Activated CD8-positive, alpha-beta T cell treated with anti-CD3 and anti-CD28 coated beads, Interleukin-2, amount 10 ng/mL, durations not matched to agents 7 days and 5 days (primary cell): Measurements from ENCODE around the gene ANP32E. TPM values are rescaled to one million over a fixed set of nuclear protein-coding genes. Genes with fewer than 3 reads are reported as not detected.

Experiments
- ATAC-seq: fragments of 150-1000 bp; cut with Tn5 transposase; one replicate; pipeline ENCODE4 v1.10.0; 2021; ENCODE audit warnings: moderate library complexity
- CTCF ChIA-PET: fragments of 350-600 bp; sonication (Branson Sonifier 250); formaldehyde crosslinking; loops from one replicate; lab custom pipeline; 2021; ENCODE audit warnings: antibody characterized with exemption; lab: Charles Lee
- POLR2A ChIA-PET: fragments of 350-600 bp; sonication (Branson Sonifier 250); formaldehyde crosslinking; loops from one replicate; lab custom pipeline; 2021; ENCODE audit warnings: antibody characterized with exemption; lab: Charles Lee
- DNase-seq: peaks from one replicate; pipeline ENCODE4 v3.0.0-alpha.2; 2020
- H3K27ac Mint-ChIP-seq: one replicate; pipeline ENCODE4 v1.8.0; 2021; ENCODE audit warnings: mild to moderate bottlenecking, mixed read lengths
- H3K27me3 Mint-ChIP-seq: one replicate; pipeline ENCODE4 v1.8.0; 2021; ENCODE audit warnings: low read depth, mixed read lengths
- H3K36me3 Mint-ChIP-seq: one replicate; pipeline ENCODE4 v1.8.0; 2021; ENCODE audit warnings: low read depth, mixed read lengths
- H3K4me1 Mint-ChIP-seq: one replicate; pipeline ENCODE4 v1.8.0; 2021; ENCODE audit warnings: low read depth, mixed read lengths
- H3K4me3 Mint-ChIP-seq: one replicate; pipeline ENCODE4 v1.8.0; 2021; ENCODE audit warnings: mild to moderate bottlenecking, mixed read lengths
- H3K9me3 Mint-ChIP-seq: one replicate; pipeline ENCODE4 v1.8.0; 2022; ENCODE audit warnings: mixed read lengths; ENCODE audit not compliant: insufficient read depth
- total RNA-seq, 2 experiments: library from RNA; stranded (reverse); gene quantifications; one replicate each; pipeline ENCODE4 v1.2.3, GENCODE V29; 2021

Gene ANP32E
- total RNA-seq, 2 experiments from 2014 or later: 155 to 161 TPM

GRCh38 chr1:150268705-150269403 lies 32.9 kb upstream of the ANP32E start, which contains the start of gene APH1A:
Gene APH1A, minus strand, starts transcription at chr1:150269016. Its CDS starts 206 bp downstream, at chr1:150268810.
- peak; percentile 96 for ATAC-seq
- Mint-ChIP-seq H3K4me1 (peaks cover 40% of the 10 kb centered on the region), H3K27ac (peak within 1 kb of the TSS; percentile 98), H3K9me3 (no peaks in the 10 kb centered on the region), H3K4me3 (peak within 1 kb of the TSS; percentile 99), H3K27me3 (no peaks in the 10 kb centered on the region), H3K36me3 (peaks cover 43% of the 10 kb centered on the region)
- ChIA-PET CTCF (interaction anchor here (0.6 to 4.2 kb wide), 6 partner anchors 9 to 360 kb away, joined by 3 to 28 read pairs (median 4); partner anchors contain the start of genes CA14 and ENSA), POLR2A (interaction anchor here (0.6 to 2.2 kb wide), 12 partner anchors 10 to 737 kb away, joined by 3 to 8 read pairs (median 4); partner anchors contain the start of genes ANP32E, CIART, ENSA and RPRD2)
- peak; percentile 97 for DNase-seq

GRCh38 chr1:150268340-150268704 lies 32.4 kb upstream of the ANP32E start:
- peak; percentile 58 for DNase-seq
- ATAC-seq: peak; percentile 64
- Mint-ChIP-seq H3K9me3 (no peaks in the 10 kb centered on the region), H3K4me3 (peak overlapping the region; percentile 99), H3K4me1 (peaks cover 40% of the 10 kb centered on the region), H3K36me3 (peaks cover 43% of the 10 kb centered on the region), H3K27me3 (no peaks in the 10 kb centered on the region), H3K27ac (peak overlapping the region; percentile 98)
- CTCF ChIA-PET: interaction anchor here (1.5 to 4.2 kb wide), 3 partner anchors 10 to 13 kb away, joined by 5 to 28 read pairs (median 14); partner anchors contain the start of gene CA14
- POLR2A ChIA-PET: interaction anchor here (1.2 to 2.2 kb wide), 6 partner anchors 10 to 382 kb away, joined by 4 to 8 read pairs (median 7); partner anchors contain the start of genes CIART and ENSA

GRCh38 chr1:150267896-150268295 lies 32.0 kb upstream of the ANP32E start:
- H3K36me3 Mint-ChIP-seq: peaks cover 43% of the 10 kb centered on the region
- peak overlapping the region; percentile 98 for H3K27ac Mint-ChIP-seq
- H3K9me3 Mint-ChIP-seq: no peaks in the 10 kb centered on the region
- H3K27me3 Mint-ChIP-seq: no peaks in the 10 kb centered on the region
- CTCF ChIA-PET: interaction anchor here (4.2 kb wide), 1 partner anchor 12 kb away, joined by 28 read pairs; the partner anchor contains the start of gene CA14
- POLR2A ChIA-PET: no interaction called here
- no peak for ATAC-seq
- H3K4me1 Mint-ChIP-seq: peaks cover 41% of the 10 kb centered on the region
- no peak for DNase-seq
- peak overlapping the region; percentile 99 for H3K4me3 Mint-ChIP-seq

GRCh38 chr1:150263549-150263948 lies 27.6 kb upstream of the ANP32E start:
- POLR2A ChIA-PET: interaction anchor here (1.0 to 1.6 kb wide), 2 partner anchors 9 to 27 kb away, joined by 3 to 4 read pairs; partner anchors contain the start of gene C1orf54

GRCh38 chr1:150262388-150263320 lies 26.7 kb upstream of the ANP32E start:
- DNase-seq (no peak), ATAC-seq (no peak)
- peaks cover 33% of the 10 kb centered on the region for H3K36me3 Mint-ChIP-seq
- H3K27me3 Mint-ChIP-seq: peaks cover 27% of the 10 kb centered on the region
- H3K27ac Mint-ChIP-seq: peak overlapping the region; percentile 13
- CTCF ChIA-PET: interaction anchor here (1.3 to 2.4 kb wide), 2 partner anchors 19 to 270 kb away, joined by 3 to 9 read pairs; no protein-coding TSS in a partner anchor
- no peak overlapping the region for H3K4me3 Mint-ChIP-seq
- H3K4me1 Mint-ChIP-seq: peaks cover 25% of the 10 kb centered on the region
- POLR2A ChIA-PET: interaction anchor here (0.6 to 1.6 kb wide), 3 partner anchors 10 to 250 kb away, joined by 3 to 4 read pairs (median 4); partner anchors contain the start of gene C1orf54
- no peaks in the 10 kb centered on the region for H3K9me3 Mint-ChIP-seq

More at GRCh38 chr1:150263549-150263948, 27.6 kb upstream of the ANP32E start:
- H3K4me1 Mint-ChIP-seq: peaks cover 29% of the 10 kb centered on the region
- ATAC-seq (no peak), DNase-seq (no peak)
- H3K27me3 Mint-ChIP-seq: peaks cover 20% of the 10 kb centered on the region
- peaks cover 39% of the 10 kb centered on the region for H3K36me3 Mint-ChIP-seq
- CTCF ChIA-PET: interaction anchor here (2.4 kb wide), 1 partner anchor 18 kb away, joined by 9 read pairs; no protein-coding TSS in a partner anchor
- no peaks in the 10 kb centered on the region for H3K9me3 Mint-ChIP-seq
- H3K27ac Mint-ChIP-seq: no peak overlapping the region
- H3K4me3 Mint-ChIP-seq: no peak overlapping the region

- Mint-ChIP-seq H3K27ac (no peak overlapping the region), H3K9me3 (no peaks in the 10 kb centered on the region), H3K27me3 (peaks cover 40% of the 10 kb centered on the region), H3K4me3 (no peak overlapping the region), H3K4me1 (peaks cover 25% of the 10 kb centered on the region), H3K36me3 (peaks cover 20% of the 10 kb centered on the region)
- CTCF ChIA-PET: interaction anchor here (1.3 to 2.4 kb wide), 2 partner anchors 20 to 271 kb away, joined by 3 to 9 read pairs; no protein-coding TSS in a partner anchor
- DNase-seq (no peak), ATAC-seq (no peak)
- POLR2A ChIA-PET: interaction anchor here (0.6 kb wide), 1 partner anchor 100 kb away, joined by 3 read pairs; no protein-coding TSS in a partner anchor
These were observed 25.5 kb upstream of the ANP32E start for GRCh38 chr1:150261367-150261766.

- H3K4me3 Mint-ChIP-seq: no peak overlapping the region
- H3K4me1 Mint-ChIP-seq: peaks cover 26% of the 10 kb centered on the region
- ATAC-seq (no peak), DNase-seq (no peak)
- POLR2A ChIA-PET: interaction anchor here (0.5 to 0.6 kb wide), 2 partner anchors 220 to 645 kb away, joined by 3 read pairs; no protein-coding TSS in a partner anchor
- H3K9me3 Mint-ChIP-seq: no peaks in the 10 kb centered on the region
- CTCF ChIA-PET: interaction anchor here (1.1 to 1.5 kb wide), 2 partner anchors 9 to 21 kb away, joined by 3 to 4 read pairs; partner anchors contain the start of gene APH1A
- peaks cover 7% of the 10 kb centered on the region for H3K36me3 Mint-ChIP-seq
- peaks cover 45% of the 10 kb centered on the region for H3K27me3 Mint-ChIP-seq
- H3K27ac Mint-ChIP-seq: no peak overlapping the region
These were observed 24.1 kb upstream of the ANP32E start for GRCh38 chr1:150259758-150260669.

- ChIA-PET POLR2A (interaction anchor here (1.0 kb wide), 1 partner anchor 275 kb away, joined by 3 read pairs; no protein-coding TSS in a partner anchor), CTCF (interaction anchor here (6.2 kb wide), 1 partner anchor 21 kb away, joined by 92 read pairs; the partner anchor contains the start of gene CIART)
- H3K27ac Mint-ChIP-seq: no peak overlapping the region
- H3K36me3 Mint-ChIP-seq: no peaks in the 10 kb centered on the region
- H3K9me3 Mint-ChIP-seq: no peaks in the 10 kb centered on the region
- H3K4me3 Mint-ChIP-seq: no peak overlapping the region
- ATAC-seq (no peak), DNase-seq (no peak)
- H3K4me1 Mint-ChIP-seq: peaks cover 26% of the 10 kb centered on the region
- H3K27me3 Mint-ChIP-seq: peaks cover 45% of the 10 kb centered on the region
These were observed 23.3 kb upstream of the ANP32E start for GRCh38 chr1:150259217-150259616.

- peaks cover 24% of the 10 kb centered on the region for H3K4me1 Mint-ChIP-seq
- no peak within 1 kb of the TSS for H3K27ac Mint-ChIP-seq
- H3K4me3 Mint-ChIP-seq: no peak within 1 kb of the TSS
- H3K27me3 Mint-ChIP-seq: peaks cover 45% of the 10 kb centered on the region
- no peaks in the 10 kb centered on the region for H3K9me3 Mint-ChIP-seq
- H3K36me3 Mint-ChIP-seq: no peaks in the 10 kb centered on the region
- POLR2A ChIA-PET: interaction anchor here (0.7 to 1.2 kb wide), 2 partner anchors 21 to 992 kb away, joined by 3 read pairs; no protein-coding TSS in a partner anchor
- CTCF ChIA-PET: interaction anchor here (2.5 to 6.2 kb wide), 3 partner anchors 11 to 23 kb away, joined by 28 to 92 read pairs (median 34); partner anchors contain the start of genes APH1A, C1orf54 and CIART
- no peak for ATAC-seq
- DNase-seq: no peak
These were observed 22.0 kb upstream of the ANP32E start, which contains the start of gene CA14 for GRCh38 chr1:150257624-150258585. Gene CA14, plus strand, starts transcription at chr1:150257774. Its CDS starts 355 bp downstream, at chr1:150258129.
